Lung (tissue), 12 donors: ENCODE measurements around the gene LGALS3. TPM values are rescaled to one million over a fixed set of nuclear protein-coding genes. Genes with fewer than 3 reads are reported as not detected.

ENCODE experiments used
- ATAC-seq: fragments of 200-7000 bp; cut with Tn5 transposase; one replicate; pipeline ENCODE4 v1.9.1; 2020; ENCODE audit warnings: moderate number of reproducible peaks; ENCODE audit not compliant: insufficient read depth, low FRiP score
- DNase-seq, 3 donors: peaks; one replicate each; pipeline ENCODE4 v3.0.0-alpha.2; 2013 to 2017
- H3K27ac ChIP-seq, 2 donors: one replicate each; pipeline ENCODE4 v1.5.1; 2013; ENCODE audit warnings: mild to moderate bottlenecking in 2 of 2, moderate library complexity in 2 of 2, control low read depth in 1 of 2, inconsistent platforms in 1 of 2, low read depth in 1 of 2, low read length in 1 of 2
- H3K27me3 ChIP-seq, 3 donors: one replicate each; pipeline ENCODE4 v1.5.1; 2013; ENCODE audit warnings: low read length in 2 of 3; ENCODE audit not compliant: control insufficient read depth in 3 of 3, insufficient read depth in 3 of 3
- H3K36me3 ChIP-seq, 4 donors: one replicate each; pipeline ENCODE4 v1.5.1; 2013; ENCODE audit warnings: low read length in 4 of 4, mild to moderate bottlenecking in 1 of 4, moderate library complexity in 1 of 4; ENCODE audit not compliant: control insufficient read depth in 4 of 4, insufficient read depth in 4 of 4
- H3K4me1 ChIP-seq, 5 donors: one replicate each; pipeline ENCODE4 v1.5.1; 2013; ENCODE audit warnings: low read length in 5 of 5, mild to moderate bottlenecking in 2 of 5, moderate library complexity in 1 of 5; ENCODE audit not compliant: control insufficient read depth in 5 of 5, insufficient read depth in 5 of 5
- H3K4me3 ChIP-seq: one replicate; pipeline ENCODE4 v1.5.1; 2013; ENCODE audit warnings: mild to moderate bottlenecking, control low read depth, moderate library complexity
- H3K9ac ChIP-seq, 2 donors: one replicate each; pipeline ENCODE4 v1.5.1; 2013; ENCODE audit warnings: low read length in 2 of 2, control low read depth in 1 of 2; ENCODE audit not compliant: insufficient read depth in 1 of 2
- H3K9me3 ChIP-seq, 4 donors: one replicate each; pipeline ENCODE4 v1.5.1; 2013; ENCODE audit warnings: low read length in 3 of 4, mild to moderate bottlenecking in 1 of 4, moderate library complexity in 1 of 4; ENCODE audit not compliant: control insufficient read depth in 4 of 4, insufficient read depth in 3 of 4
- CTCF ChIP-seq: IDR thresholded peaks from 2 replicates; pipeline ENCODE4 v1.5.1; 2012; ENCODE audit warnings: mild to moderate bottlenecking; ENCODE audit errors: control extremely low read depth, extremely low read depth
- WGBS, 2 donors: extraction: QIAGEN DNeasy Blood & Tissue Kit; methylation state at CpG; one replicate each; pipeline ENCODE4 v1.1.7; 2013; 5-methylcytosine and 5-hydroxymethylcytosine counted together
- polyA plus RNA-seq, 2 donors: library from polyadenylated mRNA; stranded (reverse); fragments of 200-250 nt; gene quantifications; one replicate each; pipeline ENCODE4 v1.2.1, GENCODE V29; 2013
- total RNA-seq, 2 donors: library from RNA; depleted of rRNA in 1 of 2; stranded (reverse); fragments of >200 nt in 1 of 2; gene quantifications; one replicate each; pipeline ENCODE4 v1.2.1, GENCODE V29; 2014 to 2021
- donor health status: control.
- donor health status: control.
- donor health status: Bipolar disorder and iron deficiency.
- donor health status: healthy.
- donor health status: DM: yes; HTN: yes; CAD: no.

LGALS3 gene
- total and polyA plus RNA-seq, 4 donors = 166 to 875 (median 443) TPM

- no peak for DNase-seq
- Histone ChIP-seq H3K4me1 (peaks cover 0 to 19% (median 0%) of the 10 kb centered on the region in 5 donors), H3K27ac (peak overlapping the region in 1 of 2 donors; percentile 41), H3K9me3 (peaks cover 0 to 1% (median 0%) of the 10 kb centered on the region in 4 donors), H3K4me3 (no peak overlapping the region), H3K27me3 (no peaks in the 10 kb centered on the region), H3K36me3 (no peaks in the 10 kb centered on the region), H3K9ac (no peak overlapping the region)
- ATAC-seq = no peak
- WGBS, 2 donors = 67 to 73% methylated on average over 11 of the region's 11 CpGs
- no peak for TF ChIP-seq CTCF
These were observed 12.6 kb upstream of the LGALS3 start for GRCh38 chr14:55116246-55117030.

- Histone ChIP-seq H3K9me3 (peaks cover 0 to 1% (median 0%) of the 10 kb centered on the region in 4 donors), H3K36me3 (no peaks in the 10 kb centered on the region), H3K9ac (no peak overlapping the region), H3K4me1 (peaks cover 6 to 22% (median 8%) of the 10 kb centered on the region in 5 donors), H3K27me3 (no peaks in the 10 kb centered on the region), H3K27ac (peak overlapping the region; percentile 75 to 84), H3K4me3 (no peak overlapping the region)
- 38 to 61% methylated on average over 7 of the region's 7 CpGs for WGBS, 2 donors
- DNase-seq (no peak), ATAC-seq (no peak)
- no peak for TF ChIP-seq CTCF
These were observed 11.1 kb upstream of the LGALS3 start for GRCh38 chr14:55117803-55118441.

- Histone ChIP-seq H3K27me3 (no peaks in the 10 kb centered on the region), H3K4me1 (peaks cover 10 to 26% (median 14%) of the 10 kb centered on the region in 5 donors), H3K9me3 (no peaks in the 10 kb centered on the region), H3K27ac (peak overlapping the region; percentile 75 to 84), H3K9ac (no peak overlapping the region), H3K4me3 (no peak overlapping the region), H3K36me3 (no peaks in the 10 kb centered on the region)
- 45 to 63% methylated on average over 3 of the region's 3 CpGs for WGBS, 2 donors
- ATAC-seq = no peak
- no peak for DNase-seq
- no peak for TF ChIP-seq CTCF
These were observed 10.3 kb upstream of the LGALS3 start for GRCh38 chr14:55118761-55119160.
